Cardiac muscle cell (in vitro differentiated cells and primary cell): Measurements from ENCODE around the gene USP30. TPM values are rescaled to one million over a fixed set of nuclear protein-coding genes. Genes with fewer than 3 reads are reported as not detected.

ENCODE experiments used
- DNase-seq, 2 donors: peaks; one replicate each; pipeline versions ENCODE4 v3.0.0 to v3.0.0-alpha.2; 2010 to 2017; ENCODE audit warnings: low read depth in 1 of 2, low spot score in 1 of 2
- H3K27ac ChIP-seq: fragments of 200-600 bp; sonication (generic); 2 replicates; pipeline ENCODE4 v1.5.1; 2016
- H3K27me3 ChIP-seq: fragments of 200-600 bp; sonication (generic); 2 replicates; pipeline ENCODE4 v1.6.0; 2016; ENCODE audit warnings: control low read depth
- H3K36me3 ChIP-seq: fragments of 200-600 bp; sonication (generic); 2 replicates; pipeline ENCODE4 v1.5.1; 2016; ENCODE audit warnings: control low read depth
- H3K4me1 ChIP-seq: fragments of 200-600 bp; sonication (generic); 2 replicates; pipeline ENCODE4 v1.8.1; 2017; ENCODE audit warnings: low read depth, mild to moderate bottlenecking, mixed run types
- H3K4me3 ChIP-seq: fragments of 200-600 bp; sonication (generic); 2 replicates; pipeline ENCODE4 v1.5.1; 2016; ENCODE audit warnings: mild to moderate bottlenecking
- H3K9me3 ChIP-seq: fragments of 200-600 bp; sonication (generic); 2 replicates; pipeline ENCODE4 v1.5.1; 2017; ENCODE audit warnings: low read depth, mild to moderate bottlenecking, control low read depth
- CTCF ChIP-seq: IDR thresholded peaks from 2 replicates; pipeline ENCODE4 v1.5.1; 2012; ENCODE audit warnings: low read depth, mild to moderate bottlenecking, low read length
- polyA plus RNA-seq: library from polyadenylated mRNA; unstranded; fragments of >200 nt; fragmentation: Nextera tagmentation; extraction: Ambion mirVana; gene quantifications from 2 replicates; pipeline ENCODE4 v1.2.1, GENCODE V29; 2016
- total RNA-seq: library from RNA; depleted of rRNA; stranded (reverse); fragments of >200 nt; gene quantifications from 2 replicates; pipeline ENCODE4 v1.2.3, GENCODE V29; 2016

USP30 gene
- total and polyA plus RNA-seq, 2 experiments from 2014 or later = 18.9 to 21.0 TPM

DNA sequence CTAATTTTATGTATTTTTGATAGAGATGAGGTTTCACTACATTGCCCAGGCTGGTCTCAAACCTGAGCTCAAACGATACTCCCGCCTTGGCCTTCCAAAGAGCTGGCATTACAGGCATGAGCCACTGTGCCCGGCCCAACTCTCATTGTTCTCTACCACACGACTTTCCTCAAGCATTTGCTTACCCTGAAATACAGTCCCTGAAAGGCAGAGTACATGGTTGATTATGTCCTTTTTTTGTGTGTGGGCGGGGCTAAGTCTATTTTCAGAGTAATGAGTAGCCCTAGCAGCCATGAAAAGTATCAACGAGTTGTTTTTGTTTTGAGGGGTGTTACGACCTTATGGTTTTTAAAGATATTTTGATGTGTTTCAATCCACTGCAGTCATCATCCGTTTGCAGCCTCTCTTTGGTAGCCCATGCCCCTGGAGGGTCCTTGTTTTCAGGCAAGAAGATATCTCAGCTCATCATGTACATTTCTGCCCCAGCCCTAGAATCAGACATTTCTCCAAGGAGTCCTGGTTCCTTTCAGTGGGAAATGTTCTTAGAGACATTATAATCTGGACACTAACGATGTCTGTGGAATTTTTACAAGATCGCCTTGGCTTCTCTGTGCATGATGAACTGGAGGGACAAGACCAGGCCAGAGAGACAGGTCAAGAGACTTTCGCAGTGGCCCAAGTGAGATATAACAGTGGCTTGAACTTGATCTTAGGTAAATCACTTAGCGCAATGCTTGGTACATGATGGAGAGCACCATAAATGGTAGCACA, 72.7 kb downstream of the USP30 start:
- no peak overlapping the region for H3K4me3 ChIP-seq
- DNase-seq = no peak
- no peaks in the 10 kb centered on the region for H3K36me3 ChIP-seq
- TF ChIP-seq CTCF = no peak
- no peaks in the 10 kb centered on the region for H3K9me3 ChIP-seq
- no peaks in the 10 kb centered on the region for H3K27me3 ChIP-seq
- peaks cover 20% of the 10 kb centered on the region for H3K4me1 ChIP-seq
- peak overlapping the region; percentile 79 for H3K27ac ChIP-seq

- Histone ChIP-seq H3K27ac (peak overlapping the region; percentile 79), H3K4me1 (peaks cover 27% of the 10 kb centered on the region), H3K36me3 (no peaks in the 10 kb centered on the region), H3K9me3 (no peaks in the 10 kb centered on the region), H3K27me3 (no peaks in the 10 kb centered on the region), H3K4me3 (no peak overlapping the region)
- DNase-seq = no peak
- TF ChIP-seq CTCF = no peak
Observed at GRCh38 chr12:109125791-109126190, 73.4 kb downstream of the USP30 start.

DNA sequence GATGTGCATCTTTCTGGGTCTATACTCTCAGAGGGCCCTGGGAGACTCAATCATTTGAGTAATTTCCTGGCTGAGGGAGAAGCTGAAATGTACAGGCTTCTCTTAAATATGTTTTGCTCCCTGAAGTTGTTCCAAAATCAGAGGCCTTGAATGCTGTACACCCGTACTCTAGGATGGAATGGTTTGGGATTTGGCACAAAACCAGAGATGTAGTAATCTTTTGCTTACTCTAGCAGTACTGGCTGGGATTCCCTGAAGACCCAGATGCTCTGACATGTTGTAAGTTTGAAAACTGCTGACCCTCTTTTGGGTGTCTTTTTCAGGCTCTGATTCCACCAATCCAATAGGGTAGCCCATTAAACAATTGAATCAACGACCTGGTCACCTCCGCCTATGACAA, 74.4 kb downstream of the USP30 start:
- Histone ChIP-seq H3K4me3 (no peak overlapping the region), H3K27ac (no peak overlapping the region), H3K27me3 (no peaks in the 10 kb centered on the region), H3K36me3 (no peaks in the 10 kb centered on the region), H3K9me3 (no peaks in the 10 kb centered on the region), H3K4me1 (peaks cover 34% of the 10 kb centered on the region)
- TF ChIP-seq CTCF = no peak
- DNase-seq = peak in 1 of 2 donors; percentile 85

DNA sequence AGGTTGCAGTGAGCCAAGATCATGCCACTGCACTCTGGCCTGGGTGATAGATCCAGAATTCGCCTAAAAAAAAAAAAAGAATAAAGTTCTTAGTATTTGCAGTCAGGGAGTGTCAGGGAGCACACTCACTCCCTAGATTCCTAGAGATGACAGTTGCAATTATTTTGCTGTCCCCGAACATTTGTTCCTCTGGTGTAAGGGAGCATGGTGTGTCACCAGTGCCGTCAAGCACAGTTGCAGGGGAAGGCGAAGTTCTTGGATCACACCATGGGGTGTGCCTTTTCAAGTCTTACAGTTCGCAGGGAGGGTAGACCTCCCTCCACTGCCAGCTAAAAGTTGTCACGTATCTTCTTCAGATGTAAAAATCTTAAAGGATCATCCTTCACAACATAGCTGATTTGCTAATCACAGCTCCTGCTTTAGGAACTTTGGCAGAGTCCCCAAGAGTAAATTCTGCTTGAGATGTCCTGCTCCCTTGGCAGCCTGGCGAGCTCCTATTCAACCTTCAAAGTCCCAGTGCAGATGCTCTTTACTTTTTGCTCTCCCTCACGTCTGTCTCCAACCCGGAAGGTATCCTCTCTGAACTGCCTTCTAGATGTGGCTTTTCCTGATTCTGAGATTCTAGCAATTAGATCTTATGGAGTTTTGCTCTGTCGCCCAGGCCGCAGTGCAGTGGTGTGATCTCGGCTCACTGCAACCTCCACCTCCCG, 75.3 kb downstream of the USP30 start:
- no peak for DNase-seq
- Histone ChIP-seq H3K4me1 (peaks cover 42% of the 10 kb centered on the region), H3K9me3 (no peaks in the 10 kb centered on the region), H3K36me3 (no peaks in the 10 kb centered on the region), H3K27ac (no peak overlapping the region), H3K4me3 (no peak overlapping the region), H3K27me3 (no peaks in the 10 kb centered on the region)
- TF ChIP-seq CTCF = no peak

DNA sequence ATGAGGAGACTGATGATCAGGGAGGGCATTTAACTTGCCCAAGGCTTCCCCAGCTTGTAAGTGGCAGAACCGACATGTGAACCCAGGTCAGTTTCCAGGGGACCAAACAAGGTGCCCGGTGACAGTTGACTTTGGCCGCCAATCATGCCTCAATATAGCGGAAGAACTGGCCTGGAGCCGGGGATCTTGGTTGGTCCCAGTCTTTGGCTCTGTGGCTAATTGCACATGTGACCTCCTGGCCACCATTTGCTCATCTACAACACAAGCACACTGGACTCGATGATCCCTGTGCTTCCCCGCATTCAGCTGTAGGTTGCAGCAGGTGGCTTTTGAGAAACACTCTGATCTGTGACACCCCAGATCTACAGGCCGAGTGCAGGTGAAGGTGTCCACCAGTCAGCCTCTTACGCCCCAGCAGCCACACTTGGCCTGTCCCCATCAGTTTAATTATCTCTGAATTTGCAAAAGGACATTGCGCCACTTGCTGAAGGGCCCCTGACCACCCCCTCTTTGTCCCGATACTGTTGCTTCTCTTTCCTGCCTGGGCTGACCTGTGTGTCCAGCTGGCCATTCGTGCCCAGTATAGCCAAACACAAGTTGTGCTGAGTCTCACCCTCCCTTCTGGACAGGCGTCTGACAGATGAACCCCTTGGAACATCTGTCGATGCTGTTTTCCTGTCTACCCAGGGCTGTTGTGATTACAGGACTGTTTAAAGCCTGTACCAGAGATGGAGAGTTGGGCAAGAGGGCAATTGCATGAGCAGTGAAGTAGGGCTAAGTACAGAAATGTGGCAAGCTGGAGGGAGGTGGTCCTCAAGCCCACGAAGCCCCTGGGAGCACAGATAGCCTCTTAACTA, 78.1 kb downstream of the USP30 start:
- TF ChIP-seq CTCF = no peak
- Histone ChIP-seq H3K4me3 (no peak overlapping the region), H3K27ac (peak overlapping the region; percentile 92), H3K36me3 (no peaks in the 10 kb centered on the region), H3K27me3 (no peaks in the 10 kb centered on the region), H3K9me3 (no peaks in the 10 kb centered on the region), H3K4me1 (peaks cover 34% of the 10 kb centered on the region)
- no peak for DNase-seq
